Astrocyte of the spinal cord (primary cell): ENCODE data around the gene FES.
"Not testable (repeated sequence)": the region's sequence is repeated elsewhere in the genome, so short reads cannot be mapped to it uniquely, and the experiment has no call there.

ENCODE experiments used
- DNase-seq: peaks from one replicate; pipeline ENCODE4 v3.0.0; 2011; ENCODE audit warnings: low read depth, low spot score
- H3K4me3 ChIP-seq: 2 replicates; pipeline ENCODE4 v1.5.1; 2011; ENCODE audit warnings: low read depth, mild to moderate bottlenecking, low read length, moderate library complexity
- CTCF ChIP-seq: IDR thresholded peaks from 2 replicates; pipeline ENCODE4 v1.5.1; 2012; ENCODE audit warnings: low read depth, mild to moderate bottlenecking, low read length, inconsistent platforms
- in situ Hi-C: cut with HindIII; loops from 2 replicates; pipeline ENCODE4 v1.10.0; 2017; ENCODE audit warnings: low sequenced_read_pairs

Gene FES

GRCh38 chr15:90918835-90919234, 34.5 kb downstream of the FES start:
- no peak for DNase-seq
- H3K4me3 ChIP-seq = no peak overlapping the region
- TF ChIP-seq CTCF = no peak
- in situ Hi-C loops = no loop called here

GRCh38 chr15:90921887-90922286, 37.6 kb downstream of the FES start:
- no peak for DNase-seq
- no peak for TF ChIP-seq CTCF
- H3K4me3 ChIP-seq = no peak overlapping the region
- in situ Hi-C loops = no loop called here

- in situ Hi-C loops, H3K4me3 ChIP-seq, DNase-seq: not testable (repeated sequence)
These were observed 38.5 kb downstream of the FES start for GRCh38 chr15:90922712-90923322.

GRCh38 chr15:90924375-90924774, 40.1 kb downstream of the FES start:
- no peak for DNase-seq
- in situ Hi-C loops = no loop called here
- H3K4me3 ChIP-seq = no peak overlapping the region
- TF ChIP-seq CTCF = no peak

GRCh38 chr15:90926766-90927165, 42.5 kb downstream of the FES start:
- in situ Hi-C loops, DNase-seq, H3K4me3 ChIP-seq: not testable (repeated sequence)

- DNase-seq, H3K4me3 ChIP-seq, in situ Hi-C loops: not testable (repeated sequence)
These were observed 43.8 kb downstream of the FES start for GRCh38 chr15:90928106-90928505.

- in situ Hi-C loops = no loop called here
These were observed 45.1 kb downstream of the FES start for GRCh38 chr15:90929246-90930019.

More at GRCh38 chr15:90929246-90930019, 45.1 kb downstream of the FES start:
- TF ChIP-seq CTCF = no peak
- peak overlapping the region; percentile 56 for H3K4me3 ChIP-seq
- no peak for DNase-seq
